Trophoblast cell (in vitro differentiated cells and primary cell): ENCODE data around the gene LRRN4CL.

Experiments used
- DNase-seq, 2 donors: peaks; one replicate each; pipeline ENCODE4 v3.0.0-alpha.2; 2016
- H2AFZ ChIP-seq: 2 replicates; pipeline ENCODE4 v1.6.1; 2013; ENCODE audit warnings: low read length, moderate library complexity, mild to moderate bottlenecking; ENCODE audit not compliant: insufficient read depth, poor library complexity
- H2AK5ac ChIP-seq: 2 replicates; pipeline ENCODE4 v1.6.1; 2013; ENCODE audit warnings: mild to moderate bottlenecking, low read length
- H2BK120ac ChIP-seq: 2 replicates; pipeline ENCODE4 v1.6.1; 2013; ENCODE audit warnings: low read length, mild to moderate bottlenecking, moderate library complexity; ENCODE audit not compliant: insufficient read depth, poor library complexity
- H2BK12ac ChIP-seq: 2 replicates; pipeline ENCODE4 v1.6.1; 2013; ENCODE audit warnings: mild to moderate bottlenecking, low read length, moderate library complexity
- H2BK5ac ChIP-seq: 2 replicates; pipeline ENCODE4 v1.6.1; 2013; ENCODE audit warnings: low read length, low read depth, moderate library complexity, mild to moderate bottlenecking; ENCODE audit not compliant: poor library complexity
- H3K14ac ChIP-seq: 2 replicates; pipeline ENCODE4 v1.6.1; 2013; ENCODE audit warnings: mild to moderate bottlenecking, low read length
- H3K18ac ChIP-seq: 2 replicates; pipeline ENCODE4 v1.6.1; 2013; ENCODE audit warnings: mild to moderate bottlenecking, low read length
- H3K23ac ChIP-seq: 2 replicates; pipeline ENCODE4 v1.6.1; 2013; ENCODE audit warnings: low read length
- H3K27ac ChIP-seq: 2 replicates; pipeline ENCODE4 v1.5.1; 2013; ENCODE audit warnings: low read depth, mild to moderate bottlenecking, inconsistent platforms, low read length, moderate library complexity
- H3K27me3 ChIP-seq: 2 replicates; pipeline ENCODE4 v1.6.1; 2013; ENCODE audit warnings: inconsistent platforms, mild to moderate bottlenecking, low read length, moderate library complexity; ENCODE audit not compliant: insufficient read depth
- H3K36me3 ChIP-seq, 2 experiments: 1 replicate in 1 of 2; 2 replicates in 1 of 2; pipeline ENCODE4 v1.6.1; 2013; ENCODE audit warnings: low read length in 2 of 2, mild to moderate bottlenecking in 2 of 2, moderate library complexity in 1 of 2; ENCODE audit not compliant: insufficient read depth in 2 of 2, control insufficient read depth in 1 of 2
- H3K4ac ChIP-seq: 2 replicates; pipeline ENCODE4 v1.6.1; 2013; ENCODE audit warnings: low read depth, mild to moderate bottlenecking, low read length, moderate library complexity
- H3K4me1 ChIP-seq, 2 experiments: 1 replicate in 1 of 2; 2 replicates in 1 of 2; pipeline ENCODE4 v1.6.1; 2013; ENCODE audit warnings: low read length in 2 of 2, mild to moderate bottlenecking in 2 of 2, moderate library complexity in 1 of 2; ENCODE audit not compliant: insufficient read depth in 2 of 2, control insufficient read depth in 1 of 2
- H3K4me2 ChIP-seq: 2 replicates; pipeline ENCODE4 v1.6.1; 2013; ENCODE audit warnings: inconsistent platforms, mild to moderate bottlenecking, low read length, moderate library complexity
- H3K4me3 ChIP-seq: 2 replicates; pipeline ENCODE4 v1.5.1; 2013; ENCODE audit warnings: mild to moderate bottlenecking, low read depth, low read length, inconsistent platforms
- H3K79me1 ChIP-seq: one replicate; pipeline ENCODE4 v1.6.1; 2013; ENCODE audit warnings: low read length
- H3K79me2 ChIP-seq: 2 replicates; pipeline ENCODE4 v1.6.1; 2013; ENCODE audit warnings: low read length, mild to moderate bottlenecking; ENCODE audit not compliant: control insufficient read depth, insufficient read depth, poor library complexity
- H3K9ac ChIP-seq: 2 replicates; pipeline ENCODE4 v1.6.1; 2013; ENCODE audit warnings: mild to moderate bottlenecking, low read length
- H3K9me3 ChIP-seq: 2 replicates; pipeline ENCODE4 v1.6.1; 2013; ENCODE audit warnings: low read depth, mild to moderate bottlenecking, control low read depth, inconsistent platforms, low read length; ENCODE audit not compliant: insufficient read depth
- H4K12ac ChIP-seq: 2 replicates; pipeline ENCODE4 v1.6.1; 2013; ENCODE audit warnings: low read depth, mild to moderate bottlenecking, low read length, moderate library complexity
- H4K8ac ChIP-seq: 2 replicates; pipeline ENCODE4 v1.6.1; 2013; ENCODE audit warnings: low read depth, mild to moderate bottlenecking, low read length, moderate library complexity
- H4K91ac ChIP-seq: one replicate; pipeline ENCODE4 v1.6.1; 2013; ENCODE audit warnings: low read depth, mild to moderate bottlenecking, low read length, moderate library complexity
- WGBS: extraction: QIAGEN DNeasy Blood & Tissue Kit; methylation state at CpG from one replicate; pipeline ENCODE4 v1.1.7; 2013; ENCODE audit warnings: missing lambda C conversion rate; ENCODE audit not compliant: insufficient read length, insufficient coverage; ENCODE audit errors: extremely low coverage; 5-methylcytosine and 5-hydroxymethylcytosine counted together

The LRRN4CL gene

GRCh38 chr11:62726156-62726914, 37.0 kb upstream of the LRRN4CL start:
- Histone ChIP-seq H3K36me3 (peaks cover 14 to 26% of the 10 kb centered on the region in 2 experiments), H2AK5ac (peak overlapping the region; percentile 67), H3K79me1 (peaks cover 22% of the 10 kb centered on the region), H3K4ac (peak overlapping the region; percentile 97), H3K14ac (peak overlapping the region; percentile 97), H3K18ac (peak overlapping the region; percentile 95), H2BK120ac (peak overlapping the region; percentile 72), H4K12ac (peak overlapping the region; percentile 92), H3K9ac (peak overlapping the region; percentile 87), H3K79me2 (peaks cover 30% of the 10 kb centered on the region), H2AFZ (peak overlapping the region; percentile 68), H2BK12ac (no peak overlapping the region), H3K4me1 (peaks cover 2 to 4% of the 10 kb centered on the region in 2 experiments), H3K9me3 (no peaks in the 10 kb centered on the region), H3K27me3 (no peaks in the 10 kb centered on the region), H3K4me2 (peak overlapping the region; percentile 61), H3K27ac (peak overlapping the region; percentile 99), H2BK5ac (peak overlapping the region; percentile 94), H3K4me3 (peak overlapping the region; percentile 85), H4K8ac (peak overlapping the region; percentile 92), H3K23ac (peak overlapping the region; percentile 2), H4K91ac (peak overlapping the region; percentile 58)
- no peak for DNase-seq
- WGBS = no CpG with 5 or more reads among the region's 51 CpGs

- Histone ChIP-seq H4K8ac (no peak overlapping the region), H3K14ac (no peak overlapping the region), H3K79me2 (peaks cover 30% of the 10 kb centered on the region), H3K27me3 (no peaks in the 10 kb centered on the region), H2AFZ (no peak overlapping the region), H3K27ac (no peak overlapping the region), H3K23ac (no peak overlapping the region), H3K4me2 (peak overlapping the region; percentile 61), H3K4ac (peak overlapping the region; percentile 93), H2BK120ac (no peak overlapping the region), H3K4me1 (peaks cover 2 to 4% of the 10 kb centered on the region in 2 experiments), H4K91ac (no peak overlapping the region), H3K18ac (no peak overlapping the region), H2BK5ac (no peak overlapping the region), H3K79me1 (peaks cover 22% of the 10 kb centered on the region), H2BK12ac (no peak overlapping the region), H4K12ac (no peak overlapping the region), H2AK5ac (no peak overlapping the region), H3K9ac (peak overlapping the region; percentile 87), H3K4me3 (peak overlapping the region; percentile 69), H3K36me3 (peaks cover 17 to 26% of the 10 kb centered on the region in 2 experiments), H3K9me3 (no peaks in the 10 kb centered on the region)
- peak in 1 of 2 donors; percentile 27 for DNase-seq
- no CpG with 5 or more reads among the region's 7 CpGs for WGBS
Measured at GRCh38 chr11:62725646-62726045, 36.3 kb upstream of the LRRN4CL start.

GRCh38 chr11:62724171-62724570, 34.8 kb upstream of the LRRN4CL start:
- no peak overlapping the region for H3K23ac ChIP-seq
- H4K91ac ChIP-seq = no peak overlapping the region
- H2BK5ac ChIP-seq = no peak overlapping the region
- peaks cover 27 to 41% of the 10 kb centered on the region in 2 experiments for H3K36me3 ChIP-seq
- no peak overlapping the region for H3K9ac ChIP-seq
- no peak overlapping the region for H2BK120ac ChIP-seq
- H3K79me1 ChIP-seq = peaks cover 22% of the 10 kb centered on the region
- H3K4ac ChIP-seq = peak overlapping the region; percentile 77
- no peak overlapping the region for H3K18ac ChIP-seq
- no peak overlapping the region for H3K27ac ChIP-seq
- WGBS = no CpG with 5 or more reads among the region's 8 CpGs
- H4K12ac ChIP-seq = no peak overlapping the region
- no peaks in the 10 kb centered on the region for H3K9me3 ChIP-seq
- H2AFZ ChIP-seq = no peak overlapping the region
- H4K8ac ChIP-seq = no peak overlapping the region
- no peaks in the 10 kb centered on the region for H3K4me1 ChIP-seq
- H3K4me3 ChIP-seq = no peak overlapping the region
- H3K27me3 ChIP-seq = no peaks in the 10 kb centered on the region
- H2BK12ac ChIP-seq = no peak overlapping the region
- no peak for DNase-seq
- no peak overlapping the region for H2AK5ac ChIP-seq
- H3K14ac ChIP-seq = no peak overlapping the region
- peaks cover 30% of the 10 kb centered on the region for H3K79me2 ChIP-seq
- no peak overlapping the region for H3K4me2 ChIP-seq

GRCh38 chr11:62721994-62722393, 32.7 kb upstream of the LRRN4CL start:
- H3K79me2 ChIP-seq = peaks cover 21% of the 10 kb centered on the region
- peaks cover 9% of the 10 kb centered on the region for H3K79me1 ChIP-seq
- H3K14ac ChIP-seq = no peak overlapping the region
- no peak overlapping the region for H3K18ac ChIP-seq
- H2BK120ac ChIP-seq = no peak overlapping the region
- no peak overlapping the region for H4K91ac ChIP-seq
- H3K27me3 ChIP-seq = no peaks in the 10 kb centered on the region
- no peak overlapping the region for H4K8ac ChIP-seq
- no peak overlapping the region for H2AFZ ChIP-seq
- H3K4me2 ChIP-seq = no peak overlapping the region
- H3K36me3 ChIP-seq = peaks cover 41 to 59% of the 10 kb centered on the region in 2 experiments
- no peak overlapping the region for H3K4me3 ChIP-seq
- no peak overlapping the region for H2BK12ac ChIP-seq
- no peak overlapping the region for H2BK5ac ChIP-seq
- no peak overlapping the region for H2AK5ac ChIP-seq
- no peak overlapping the region for H4K12ac ChIP-seq
- no peaks in the 10 kb centered on the region for H3K4me1 ChIP-seq
- no peaks in the 10 kb centered on the region for H3K9me3 ChIP-seq
- no peak overlapping the region for H3K27ac ChIP-seq
- H3K4ac ChIP-seq = no peak overlapping the region
- H3K9ac ChIP-seq = no peak overlapping the region
- H3K23ac ChIP-seq = no peak overlapping the region
- DNase-seq = peak in 1 of 2 donors; percentile 29
- no CpG with 5 or more reads among the region's 7 CpGs for WGBS
